CD4-positive, alpha-beta T cell treated with Interferon alpha-2 for 1 hour (primary cell): ENCODE data around the gene SULT4A1.
"Not testable (repeated sequence)": the region's sequence is repeated elsewhere in the genome, so short reads cannot be mapped to it uniquely, and the experiment has no call there.

Experiments
- DNase-seq, 2 donors: peaks; one replicate each; pipeline ENCODE4 v3.0.0-alpha.2; 2020 to 2022

Gene SULT4A1

DNA sequence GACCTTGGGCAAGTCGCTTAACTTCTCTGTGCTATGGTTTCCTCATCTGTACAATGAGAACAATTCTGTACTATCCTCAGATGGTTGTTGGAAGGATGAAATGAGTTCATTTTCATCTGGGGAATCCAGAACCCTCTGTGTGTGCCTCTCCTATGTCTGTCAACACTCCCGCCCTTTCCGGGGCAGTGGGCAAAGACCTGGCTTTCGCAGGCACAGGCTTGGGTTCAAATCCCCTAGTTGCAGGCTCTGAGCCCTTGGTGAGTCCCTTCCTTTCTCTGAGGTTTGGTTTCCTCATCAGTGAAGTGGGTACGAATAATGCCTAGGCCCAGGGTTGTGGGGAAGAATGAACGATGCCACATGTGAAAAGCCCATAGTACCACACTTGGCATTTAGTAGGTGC lies 23.5 kb upstream of the SULT4A1 start:
- no peak for DNase-seq

DNA sequence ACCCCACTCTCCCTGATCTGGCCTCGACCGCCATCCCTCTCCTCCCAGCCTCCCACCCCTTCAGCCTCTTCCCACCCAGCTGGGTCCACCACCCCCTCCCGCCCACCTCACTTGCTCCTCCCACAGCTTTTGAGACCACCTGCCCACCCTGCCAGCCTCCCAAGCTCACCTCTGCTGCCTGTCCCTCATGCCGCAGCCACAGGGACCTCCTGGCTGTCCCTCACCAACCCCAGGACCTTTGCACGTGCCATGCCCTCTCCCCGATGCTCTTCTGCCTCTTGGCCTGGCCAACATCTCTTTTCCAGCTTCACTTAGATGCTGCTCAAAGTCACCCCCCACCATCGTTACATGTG lies 23.0 kb upstream of the SULT4A1 start:
- no peak for DNase-seq

GRCh38 chr22:43884600-43885318 lies 22.4 kb upstream of the SULT4A1 start:
- DNase-seq, result peak; percentile 20 to 32

GRCh38 chr22:43883719-43884415 lies 21.6 kb upstream of the SULT4A1 start:
- no peak for DNase-seq

GRCh38 chr22:43883012-43883661 lies 20.8 kb upstream of the SULT4A1 start:
- DNase-seq, result peak; percentile 15 to 47

DNA sequence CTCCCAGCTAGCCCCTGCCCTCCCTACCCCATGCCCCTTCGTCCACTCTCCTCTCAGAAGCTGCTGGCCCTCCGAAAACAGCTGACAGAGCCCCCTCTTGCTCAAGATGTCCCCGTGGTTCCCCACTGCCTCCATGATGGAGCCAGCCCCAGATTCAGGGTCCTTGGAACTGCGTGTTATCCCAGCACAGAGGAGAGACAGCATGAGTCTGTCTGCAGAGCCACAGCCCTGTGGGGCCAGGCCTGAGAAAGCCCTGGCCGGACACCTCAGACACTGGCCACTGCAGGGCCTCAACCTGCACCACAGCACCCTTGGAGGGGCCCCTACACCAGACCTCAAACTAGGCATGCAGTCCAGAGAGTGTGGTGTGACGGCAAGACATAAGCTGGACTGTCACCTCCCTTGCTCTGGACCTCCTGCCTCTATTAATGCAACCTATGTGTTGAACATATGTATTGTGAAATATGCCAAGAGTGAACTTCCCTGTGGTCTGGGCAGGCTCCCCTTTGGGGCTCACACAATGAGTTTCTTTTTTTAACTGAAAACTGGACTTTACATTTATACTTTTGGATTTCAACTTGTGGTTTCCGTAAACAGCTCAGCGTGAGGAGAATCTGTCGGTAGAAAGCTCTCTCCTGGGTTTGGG lies 19.9 kb upstream of the SULT4A1 start:
- DNase-seq, result no peak

GRCh38 chr22:43881091-43882061 lies 19.1 kb upstream of the SULT4A1 start:
- no peak for DNase-seq

GRCh38 chr22:43880541-43880991 lies 18.3 kb upstream of the SULT4A1 start:
- no peak for DNase-seq

- DNase-seq, result no peak
Observed at GRCh38 chr22:43879901-43880540, 17.7 kb upstream of the SULT4A1 start.

- no peak for DNase-seq
Observed at GRCh38 chr22:43878831-43879550, 16.7 kb upstream of the SULT4A1 start.

DNA sequence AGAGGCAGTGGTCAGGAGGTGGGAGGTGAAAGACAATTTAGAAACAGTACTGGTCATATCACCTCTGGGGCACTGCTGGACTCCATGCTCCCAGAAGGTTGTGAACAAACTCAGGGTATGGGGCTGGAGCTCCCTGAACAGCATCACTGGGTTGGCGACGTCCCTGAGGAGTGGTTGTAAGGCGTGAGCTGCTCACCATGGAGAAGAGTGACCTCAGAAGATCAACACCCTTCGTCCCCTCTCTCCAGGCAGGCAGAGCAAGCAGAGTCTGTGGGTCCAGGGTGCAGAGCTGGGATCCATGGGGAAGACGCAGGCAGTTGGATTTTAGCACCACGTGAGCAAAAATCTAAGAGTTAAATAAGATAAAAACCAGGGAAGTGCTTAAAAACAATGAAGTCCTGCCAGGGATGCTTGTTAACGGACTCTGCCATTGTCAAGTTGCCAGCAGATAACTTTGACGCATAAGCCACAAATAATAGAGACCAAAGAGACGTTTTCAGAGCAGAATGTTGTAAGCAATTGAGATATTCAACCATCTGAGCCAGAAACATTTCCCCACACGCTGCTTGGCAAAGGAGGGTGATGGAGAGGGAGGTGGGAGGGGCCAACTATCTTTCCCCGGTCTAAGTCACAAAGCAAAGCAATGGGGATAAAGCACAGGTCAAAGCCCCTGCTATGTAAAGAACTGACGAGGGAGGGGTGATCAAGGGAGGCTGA lies 15.9 kb upstream of the SULT4A1 start:
- no peak for DNase-seq

- no peak for DNase-seq
Observed at GRCh38 chr22:43876866-43877509, 14.7 kb upstream of the SULT4A1 start.

DNA sequence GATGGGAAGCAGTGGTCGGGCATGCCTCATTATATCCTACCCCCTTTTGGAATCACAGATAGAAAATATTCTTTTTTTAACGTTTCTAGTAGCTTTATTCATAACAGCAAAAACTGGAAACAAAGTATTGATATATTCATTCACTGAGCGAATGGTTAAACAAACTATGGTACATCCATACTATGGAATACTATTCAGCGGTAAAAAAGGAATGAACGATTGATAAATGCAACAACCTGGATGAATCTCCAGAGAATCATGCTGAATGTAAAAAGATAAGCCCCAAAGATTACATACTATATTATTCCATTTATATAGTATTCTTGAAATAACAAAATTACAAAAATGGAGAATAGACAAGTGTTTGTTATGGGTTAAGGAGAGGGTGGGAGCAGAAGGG lies 7.5 kb upstream of the SULT4A1 start:
- no peak for DNase-seq

DNA sequence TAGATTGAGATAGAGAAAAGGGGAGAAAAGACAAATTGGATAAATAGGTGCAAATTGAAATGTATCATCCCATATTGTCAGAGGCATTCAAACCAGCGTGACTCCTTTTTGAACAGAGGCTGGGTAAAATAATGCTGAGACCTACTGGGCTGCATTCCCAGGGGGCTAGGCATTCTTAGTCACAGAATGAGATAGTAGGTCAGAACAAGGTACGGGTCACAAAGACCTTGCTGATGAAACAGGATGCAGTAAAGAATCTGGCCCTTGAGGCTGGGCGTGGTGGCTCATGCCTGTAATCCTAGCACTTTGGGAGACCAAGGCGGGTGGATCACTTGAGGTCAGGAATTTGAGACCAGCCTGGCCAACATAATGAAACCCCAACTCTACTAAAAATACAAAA lies 6.7 kb upstream of the SULT4A1 start:
- not testable (repeated sequence) for DNase-seq

DNA sequence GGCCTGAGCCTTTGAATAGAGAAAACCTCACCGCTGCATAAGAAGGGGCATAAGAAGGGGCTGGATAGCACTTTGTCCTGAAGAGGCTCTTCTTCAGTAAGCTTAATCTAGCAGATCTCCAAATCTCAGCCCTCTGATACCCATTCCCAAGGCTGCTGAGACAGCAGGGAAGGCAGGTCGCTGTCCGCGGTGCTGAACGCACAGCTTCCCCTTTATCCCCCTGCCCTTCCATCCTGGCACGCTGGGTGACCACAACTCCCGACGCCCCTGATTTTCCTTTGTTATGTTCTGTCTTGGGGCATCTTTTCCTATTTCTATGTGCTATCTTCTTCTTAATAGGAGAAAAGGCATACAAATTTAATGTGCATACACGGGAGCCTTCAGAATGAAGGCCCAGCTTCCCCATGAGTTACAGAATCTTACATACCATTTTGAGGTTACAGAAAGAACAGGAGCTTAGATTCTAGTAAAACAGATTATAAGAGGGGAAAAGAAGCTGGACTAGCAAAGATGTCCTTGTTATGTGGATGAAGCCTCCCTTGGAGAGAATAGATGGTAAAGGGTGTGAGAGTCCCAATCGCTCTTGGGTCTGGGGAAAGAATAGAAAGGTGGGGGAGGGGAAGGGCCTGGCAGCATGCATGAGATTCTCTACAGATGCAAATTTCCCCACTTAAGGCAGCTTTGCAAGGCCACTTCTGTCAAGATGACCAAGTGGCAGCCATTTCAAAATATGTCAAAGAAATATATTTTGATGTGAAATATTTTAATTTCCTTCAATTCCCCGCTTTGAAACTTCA lies 5.7 kb upstream of the SULT4A1 start:
- peak in 1 of 2 donors; percentile 13 for DNase-seq

DNA sequence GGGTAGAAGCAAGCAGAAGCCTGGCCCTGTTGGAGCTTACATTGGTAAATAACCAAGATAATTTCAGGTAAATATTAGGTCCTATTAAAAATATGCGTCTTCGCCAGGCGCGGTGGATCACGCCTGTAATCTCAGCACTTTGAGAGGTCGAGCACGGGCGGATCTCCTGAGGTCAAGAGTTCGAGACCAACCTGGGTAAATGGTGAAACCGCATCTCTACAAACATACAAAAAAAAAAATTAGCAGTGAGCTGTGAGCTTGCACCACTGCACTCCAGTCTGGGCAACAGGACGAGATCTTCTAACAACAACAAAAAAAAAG lies 529 bp upstream of the SULT4A1 start:
- DNase-seq, result no peak

DNA sequence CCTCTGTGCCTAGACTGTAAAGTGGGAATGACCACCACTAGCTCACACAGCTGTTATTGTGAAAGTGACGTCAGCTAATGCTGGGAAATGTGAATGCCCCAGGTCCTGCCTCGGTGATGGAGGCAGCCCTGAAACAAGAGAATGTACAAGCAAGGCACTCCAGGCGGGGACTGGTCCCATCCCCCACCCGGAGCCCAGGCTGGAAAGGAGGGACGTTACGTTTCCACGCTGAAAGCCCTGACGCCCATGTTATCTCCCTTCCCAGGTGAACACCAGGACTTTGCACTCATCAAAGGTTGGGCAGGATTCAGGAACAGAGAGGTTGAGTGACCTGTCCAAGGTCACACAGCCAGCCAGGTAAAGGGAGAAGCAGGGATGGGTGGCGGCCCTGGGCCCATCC lies 784 bp downstream of the SULT4A1 start:
- no peak for DNase-seq

DNA sequence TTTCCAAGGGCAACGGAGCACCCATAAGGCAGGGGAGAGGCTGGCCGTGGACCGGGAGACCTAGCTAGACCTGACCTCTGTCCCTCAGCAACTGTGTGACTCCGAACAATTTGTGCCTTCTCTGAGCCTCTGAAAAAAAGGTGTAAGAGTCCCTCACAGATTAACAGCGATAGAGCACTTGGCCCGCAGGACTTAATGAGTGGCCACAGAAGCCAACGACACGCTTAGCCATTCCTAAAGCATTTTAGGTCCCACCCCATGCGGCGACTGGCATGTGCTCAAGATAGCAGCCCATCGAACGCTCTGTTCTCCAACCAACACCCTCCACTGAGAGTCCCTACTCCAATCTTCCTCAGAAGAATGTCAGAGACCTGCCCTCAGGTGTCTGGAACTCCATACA lies 1.5 kb downstream of the SULT4A1 start:
- DNase-seq, result no peak

DNA sequence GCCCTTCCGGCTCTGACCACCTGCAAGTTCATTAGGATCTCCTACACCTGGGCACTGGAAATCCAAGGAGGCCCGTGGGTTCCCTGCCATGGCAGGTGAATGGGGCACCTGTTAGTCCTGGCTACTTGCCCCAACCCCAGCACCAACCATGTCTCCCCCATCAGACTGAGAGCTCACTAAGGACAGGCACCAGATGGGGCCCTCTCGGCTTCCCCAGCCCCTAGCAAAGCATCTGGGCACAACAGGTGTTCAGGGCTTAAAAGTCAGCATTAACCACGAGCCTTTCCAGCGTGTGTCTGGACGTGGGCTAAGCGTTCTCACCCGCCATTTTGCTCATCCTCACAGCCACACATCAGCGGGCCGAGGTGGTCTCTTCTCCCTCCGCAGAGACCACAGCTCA lies 2.2 kb downstream of the SULT4A1 start:
- no peak for DNase-seq
